Inflammatory macrophage treated with lipopolysaccharide for 1 hour (primary cell): ENCODE data around the gene MELTF.
A peak's percentile ranks its signal among the peaks of the same experiment; 100 is the strongest.
"Not testable (repeated sequence)": the region's sequence is repeated elsewhere in the genome, so short reads cannot be mapped to it uniquely, and the experiment has no call there.

ENCODE experiments used
- DNase-seq, 2 donors: peaks; one replicate each; pipeline ENCODE4 v3.0.0-alpha.2; 2020 to 2022

MELTF gene

GRCh38 chr3:197029511-197030167, at the start of gene MELTF:
Gene MELTF, minus strand, starts transcription at chr3:197029817. Its CDS starts 115 bp downstream, at chr3:197029702.
- DNase-seq = peak; percentile 53 to 73

- DNase-seq = no peak
Observed at GRCh38 chr3:197076415-197076814, 46.8 kb upstream of the MELTF start.

- no peak for DNase-seq
Observed at GRCh38 chr3:197068077-197068476, 38.5 kb upstream of the MELTF start.

GRCh38 chr3:197064771-197065170, 35.2 kb upstream of the MELTF start:
- DNase-seq = no peak

- DNase-seq = no peak
Observed at GRCh38 chr3:197062446-197062845, 32.8 kb upstream of the MELTF start.

GRCh38 chr3:197051637-197052036, 22.0 kb upstream of the MELTF start:
- peak; percentile 23 to 54 for DNase-seq

- DNase-seq = no peak
Observed at GRCh38 chr3:197050511-197050910, 20.9 kb upstream of the MELTF start.

GRCh38 chr3:197042539-197042938, 12.9 kb upstream of the MELTF start:
- DNase-seq = no peak

GRCh38 chr3:197041875-197042488, 12.4 kb upstream of the MELTF start:
- no peak for DNase-seq

GRCh38 chr3:197040658-197041057, 11.0 kb upstream of the MELTF start:
- no peak for DNase-seq

- DNase-seq = no peak
Observed at GRCh38 chr3:197038679-197039462, 9.3 kb upstream of the MELTF start.

- DNase-seq = no peak
Observed at GRCh38 chr3:197035577-197035976, 6.0 kb upstream of the MELTF start.

- DNase-seq = not testable (repeated sequence)
Observed at GRCh38 chr3:197034778-197035177, 5.2 kb upstream of the MELTF start.

- not testable (repeated sequence) for DNase-seq
Observed at GRCh38 chr3:197033764-197034163, 4.1 kb upstream of the MELTF start.

- peak; percentile 91 to 99 for DNase-seq
Observed at GRCh38 chr3:197031315-197032285, 2.0 kb upstream of the MELTF start.

GRCh38 chr3:197030379-197031314, 1.0 kb upstream of the MELTF start:
- no peak for DNase-seq

- no peak for DNase-seq
Observed at GRCh38 chr3:197028728-197029510, 698 bp downstream of the MELTF start.

- DNase-seq = peak; percentile 20 to 33
Observed at GRCh38 chr3:197027896-197028727, 1.5 kb downstream of the MELTF start.

GRCh38 chr3:197027151-197027895, 2.3 kb downstream of the MELTF start:
- no peak for DNase-seq
